HepG2 (cell line): ENCODE data around the gene FRMD4A. TPM values are rescaled to one million over a fixed set of nuclear protein-coding genes. Genes with fewer than 3 reads are reported as not detected.
A peak's percentile ranks its signal among the peaks of the same experiment; 100 is the strongest.

Experiments
- KDM4B ChIP-seq: sonication (generic); formaldehyde crosslinking; IDR thresholded peaks from 2 replicates; pipeline ENCODE4 v1.4.0; 2020; ENCODE audit warnings: missing genetic modification reagents
- KLF9 ChIP-seq: IDR thresholded peaks from 2 replicates; pipeline ENCODE4 v1.6.1; 2016; ENCODE audit warnings: low read depth
- MTA1 ChIP-seq: sonication (generic); formaldehyde crosslinking; IDR thresholded peaks from 2 replicates; pipeline ENCODE4 v1.4.0; 2020; ENCODE audit warnings: missing genetic modification reagents, mild to moderate bottlenecking, borderline replicate concordance
- NFYC ChIP-seq: IDR thresholded peaks from 2 replicates; pipeline ENCODE4 v1.6.1; 2016; ENCODE audit warnings: missing genetic modification reagents, missing compliant biosample characterization
- PPARG ChIP-seq: conservative IDR thresholded peaks from 2 replicates; pipeline ENCODE4 v1.6.1; 2016; ENCODE audit warnings: missing biosample characterization, missing genetic modification reagents
- SIN3B ChIP-seq: fragments of 150-350 bp; IDR thresholded peaks from 2 replicates; pipeline ENCODE4 v1.6.1; 2014; ENCODE audit warnings: low read length
- U2AF2 ChIP-seq: fragments of 200-400 bp; formaldehyde crosslinking; IDR thresholded peaks from 2 replicates; pipeline ENCODE4 v1.6.1; 2017; ENCODE audit warnings: low read depth, mild to moderate bottlenecking, low read length
- ZIK1 ChIP-seq: sonication (generic); formaldehyde crosslinking; IDR thresholded peaks from 2 replicates; pipeline ENCODE4 v1.5.0; 2020; ENCODE audit warnings: mild to moderate bottlenecking, low read depth, missing genetic modification reagents, borderline replicate concordance
- ZNF263 ChIP-seq: sonication (generic); formaldehyde crosslinking; IDR thresholded peaks from 2 replicates; pipeline ENCODE4 v1.4.0; 2020; ENCODE audit warnings: missing genetic modification reagents
- ZNF335 ChIP-seq: sonication (generic); formaldehyde crosslinking; IDR thresholded peaks from 2 replicates; pipeline ENCODE4 v1.4.0; 2020; ENCODE audit warnings: missing genetic modification reagents
- ZNF34 ChIP-seq: sonication (generic); formaldehyde crosslinking; IDR thresholded peaks from 2 replicates; pipeline ENCODE4 v1.4.0; 2020; ENCODE audit warnings: mild to moderate bottlenecking, missing genetic modification reagents, borderline replicate concordance
- ZNF367 ChIP-seq: sonication (generic); formaldehyde crosslinking; IDR thresholded peaks from 2 replicates; pipeline ENCODE4 v1.4.0; 2020; ENCODE audit warnings: missing genetic modification reagents, borderline replicate concordance
- ZNF430 ChIP-seq: sonication (generic); formaldehyde crosslinking; IDR thresholded peaks from 2 replicates; pipeline ENCODE4 v1.9.0; 2021; ENCODE audit warnings: mild to moderate bottlenecking, missing genetic modification reagents
- ZSCAN12 ChIP-seq: sonication (generic); formaldehyde crosslinking; IDR thresholded peaks from 2 replicates; pipeline ENCODE4 v1.9.0; 2021; ENCODE audit warnings: mild to moderate bottlenecking, missing genetic modification reagents
- polyA plus RNA-seq, 8 experiments: library from polyadenylated mRNA; depleted of rRNA in 3 of 8; stranded (reverse) in 7 of 8; unstranded in 1 of 8; fragments of >200 nt; fragmentation: Illumina TruSeq in 4 of 8; extraction: Trizol in 4 of 8; gene quantifications; 2 replicates each; pipeline versions ENCODE4 v1.2.1 to v1.2.3, GENCODE V29; 2011 to 2016; ENCODE audit warnings: low read depth in 4 of 8, missing spikeins in 1 of 8, mixed read lengths in 1 of 8; ENCODE audit not compliant: insufficient read depth in 1 of 8
- total RNA-seq, 5 experiments: library from RNA; depleted of rRNA; stranded (reverse); fragments of >200 nt; fragmentation: Illumina TruSeq; extraction: Trizol; gene quantifications; 2 replicates each; pipeline ENCODE4 v1.2.3, GENCODE V29; 2016; ENCODE audit warnings: low read depth in 1 of 5
- TF ChIP-seq, protein P1 (sequence below): sonication (generic); formaldehyde crosslinking; IDR thresholded peaks from 2 replicates; pipeline ENCODE4 v1.8.0; 2022; ENCODE audit warnings: low read depth, missing genetic modification reagents
- TF ChIP-seq, protein P2 (sequence below): IDR thresholded peaks from 2 replicates; pipeline ENCODE4 v1.6.1; 2018; ENCODE audit warnings: missing genetic modification reagents, mild to moderate bottlenecking, missing compliant biosample characterization
- TF ChIP-seq, protein P3 (sequence below): sonication (generic); formaldehyde crosslinking; IDR thresholded peaks from 2 replicates; pipeline ENCODE4 v1.4.0; 2020; ENCODE audit warnings: missing genetic modification reagents, borderline replicate concordance
- TF ChIP-seq, protein P4 (sequence below): sonication (generic); formaldehyde crosslinking; IDR thresholded peaks from 2 replicates; pipeline ENCODE4 v1.4.0; 2020; ENCODE audit warnings: missing genetic modification reagents, borderline replicate concordance

FRMD4A gene
- total and polyA plus RNA-seq, 2 of the 13 experiments (the other 11 are each of a cell fraction or from before 2014, with no cell fraction given), result 0.09 to 0.26 TPM

DNA sequence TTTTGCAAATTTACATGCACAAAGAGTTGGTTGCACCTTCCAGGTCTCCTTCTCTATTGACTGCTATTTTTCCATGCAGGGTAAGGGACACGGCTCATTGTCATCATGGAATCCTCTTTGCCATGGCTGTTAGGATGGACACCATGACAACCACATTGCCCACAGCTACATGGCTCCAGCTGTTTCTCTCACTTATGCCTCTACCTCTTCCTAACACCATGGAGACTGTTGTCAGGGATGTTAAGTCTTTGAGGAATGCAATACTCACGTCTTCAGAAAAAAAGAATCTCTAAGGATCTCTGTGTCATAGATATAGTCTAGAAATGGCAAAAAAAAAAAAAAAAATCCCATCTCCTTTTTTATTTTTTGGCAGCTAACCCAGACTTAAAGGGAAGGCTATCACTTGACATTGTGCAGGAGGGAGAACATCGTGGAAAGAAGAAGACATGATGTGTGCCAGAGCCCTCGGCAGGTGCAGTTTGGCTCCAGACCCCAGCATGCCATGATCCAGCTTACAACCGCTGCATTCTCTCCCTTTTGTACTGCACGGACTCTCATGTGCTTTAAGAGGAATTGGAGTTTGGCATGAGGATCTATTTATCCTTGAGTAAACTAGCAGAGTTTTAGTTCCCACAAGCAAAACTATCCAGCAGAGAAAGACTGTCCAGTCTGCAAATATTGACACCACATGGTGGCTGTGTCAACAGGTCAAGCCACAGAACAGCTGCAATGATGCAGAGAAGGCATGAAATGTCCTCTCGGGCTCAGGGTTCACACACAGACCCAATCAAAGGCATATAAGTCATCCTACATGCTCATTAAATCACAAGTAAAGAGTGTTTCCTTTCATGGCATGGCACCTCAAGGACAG is 70.8 kb downstream of the FRMD4A start (continued):
- TF ChIP-seq, protein P1, sequence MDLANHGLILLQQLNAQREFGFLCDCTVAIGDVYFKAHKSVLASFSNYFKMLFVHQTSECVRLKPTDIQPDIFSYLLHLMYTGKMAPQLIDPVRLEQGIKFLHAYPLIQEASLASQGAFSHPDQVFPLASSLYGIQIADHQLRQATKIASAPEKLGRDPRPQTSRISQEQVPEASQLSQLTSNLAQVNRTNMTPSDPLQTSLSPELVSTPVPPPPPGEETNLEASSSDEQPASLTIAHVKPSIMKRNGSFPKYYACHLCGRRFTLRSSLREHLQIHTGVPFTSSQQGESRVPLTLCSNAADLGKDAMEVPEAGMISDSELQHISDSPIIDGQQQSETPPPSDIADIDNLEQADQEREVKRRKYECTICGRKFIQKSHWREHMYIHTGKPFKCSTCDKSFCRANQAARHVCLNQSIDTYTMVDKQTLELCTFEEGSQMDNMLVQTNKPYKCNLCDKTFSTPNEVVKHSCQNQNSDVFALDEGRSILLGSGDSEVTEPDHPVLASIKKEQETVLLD (CRISPR knock-in tag), result no peak
- TF ChIP-seq KDM4B (CRISPR knock-in tag) (0 out of 2 replicates have a peak, but pooled peaks have one; percentile 50), ZNF430 (no peak), ZIK1 (CRISPR knock-in tag) (no peak), ZNF34 (CRISPR knock-in tag) (no peak), ZNF367 (CRISPR knock-in tag) (no peak), MTA1 (no peak), ZSCAN12 (CRISPR knock-in tag) (no peak), ZNF263 (no peak), PPARG (peak; percentile 51; the same call in 1 of the 2 replicates), KLF9 (CRISPR knock-in tag) (no peak), SIN3B (no peak), ZNF335 (CRISPR knock-in tag) (no peak), NFYC (CRISPR knock-in tag) (no peak), U2AF2 (no peak)
- TF ChIP-seq, protein P2, sequence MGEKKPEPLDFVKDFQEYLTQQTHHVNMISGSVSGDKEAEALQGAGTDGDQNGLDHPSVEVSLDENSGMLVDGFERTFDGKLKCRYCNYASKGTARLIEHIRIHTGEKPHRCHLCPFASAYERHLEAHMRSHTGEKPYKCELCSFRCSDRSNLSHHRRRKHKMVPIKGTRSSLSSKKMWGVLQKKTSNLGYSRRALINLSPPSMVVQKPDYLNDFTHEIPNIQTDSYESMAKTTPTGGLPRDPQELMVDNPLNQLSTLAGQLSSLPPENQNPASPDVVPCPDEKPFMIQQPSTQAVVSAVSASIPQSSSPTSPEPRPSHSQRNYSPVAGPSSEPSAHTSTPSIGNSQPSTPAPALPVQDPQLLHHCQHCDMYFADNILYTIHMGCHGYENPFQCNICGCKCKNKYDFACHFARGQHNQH (CRISPR knock-in tag), result peak; percentile 70
- TF ChIP-seq, protein P3, sequence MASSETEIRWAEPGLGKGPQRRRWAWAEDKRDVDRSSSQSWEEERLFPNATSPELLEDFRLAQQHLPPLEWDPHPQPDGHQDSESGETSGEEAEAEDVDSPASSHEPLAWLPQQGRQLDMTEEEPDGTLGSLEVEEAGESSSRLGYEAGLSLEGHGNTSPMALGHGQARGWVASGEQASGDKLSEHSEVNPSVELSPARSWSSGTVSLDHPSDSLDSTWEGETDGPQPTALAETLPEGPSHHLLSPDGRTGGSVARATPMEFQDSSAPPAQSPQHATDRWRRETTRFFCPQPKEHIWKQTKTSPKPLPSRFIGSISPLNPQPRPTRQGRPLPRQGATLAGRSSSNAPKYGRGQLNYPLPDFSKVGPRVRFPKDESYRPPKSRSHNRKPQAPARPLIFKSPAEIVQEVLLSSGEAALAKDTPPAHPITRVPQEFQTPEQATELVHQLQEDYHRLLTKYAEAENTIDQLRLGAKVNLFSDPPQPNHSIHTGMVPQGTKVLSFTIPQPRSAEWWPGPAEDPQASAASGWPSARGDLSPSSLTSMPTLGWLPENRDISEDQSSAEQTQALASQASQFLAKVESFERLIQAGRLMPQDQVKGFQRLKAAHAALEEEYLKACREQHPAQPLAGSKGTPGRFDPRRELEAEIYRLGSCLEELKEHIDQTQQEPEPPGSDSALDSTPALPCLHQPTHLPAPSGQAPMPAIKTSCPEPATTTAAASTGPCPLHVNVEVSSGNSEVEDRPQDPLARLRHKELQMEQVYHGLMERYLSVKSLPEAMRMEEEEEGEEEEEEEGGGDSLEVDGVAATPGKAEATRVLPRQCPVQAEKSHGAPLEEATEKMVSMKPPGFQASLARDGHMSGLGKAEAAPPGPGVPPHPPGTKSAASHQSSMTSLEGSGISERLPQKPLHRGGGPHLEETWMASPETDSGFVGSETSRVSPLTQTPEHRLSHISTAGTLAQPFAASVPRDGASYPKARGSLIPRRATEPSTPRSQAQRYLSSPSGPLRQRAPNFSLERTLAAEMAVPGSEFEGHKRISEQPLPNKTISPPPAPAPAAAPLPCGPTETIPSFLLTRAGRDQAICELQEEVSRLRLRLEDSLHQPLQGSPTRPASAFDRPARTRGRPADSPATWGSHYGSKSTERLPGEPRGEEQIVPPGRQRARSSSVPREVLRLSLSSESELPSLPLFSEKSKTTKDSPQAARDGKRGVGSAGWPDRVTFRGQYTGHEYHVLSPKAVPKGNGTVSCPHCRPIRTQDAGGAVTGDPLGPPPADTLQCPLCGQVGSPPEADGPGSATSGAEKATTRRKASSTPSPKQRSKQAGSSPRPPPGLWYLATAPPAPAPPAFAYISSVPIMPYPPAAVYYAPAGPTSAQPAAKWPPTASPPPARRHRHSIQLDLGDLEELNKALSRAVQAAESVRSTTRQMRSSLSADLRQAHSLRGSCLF (CRISPR knock-in tag), result no peak
- TF ChIP-seq, protein P4, sequence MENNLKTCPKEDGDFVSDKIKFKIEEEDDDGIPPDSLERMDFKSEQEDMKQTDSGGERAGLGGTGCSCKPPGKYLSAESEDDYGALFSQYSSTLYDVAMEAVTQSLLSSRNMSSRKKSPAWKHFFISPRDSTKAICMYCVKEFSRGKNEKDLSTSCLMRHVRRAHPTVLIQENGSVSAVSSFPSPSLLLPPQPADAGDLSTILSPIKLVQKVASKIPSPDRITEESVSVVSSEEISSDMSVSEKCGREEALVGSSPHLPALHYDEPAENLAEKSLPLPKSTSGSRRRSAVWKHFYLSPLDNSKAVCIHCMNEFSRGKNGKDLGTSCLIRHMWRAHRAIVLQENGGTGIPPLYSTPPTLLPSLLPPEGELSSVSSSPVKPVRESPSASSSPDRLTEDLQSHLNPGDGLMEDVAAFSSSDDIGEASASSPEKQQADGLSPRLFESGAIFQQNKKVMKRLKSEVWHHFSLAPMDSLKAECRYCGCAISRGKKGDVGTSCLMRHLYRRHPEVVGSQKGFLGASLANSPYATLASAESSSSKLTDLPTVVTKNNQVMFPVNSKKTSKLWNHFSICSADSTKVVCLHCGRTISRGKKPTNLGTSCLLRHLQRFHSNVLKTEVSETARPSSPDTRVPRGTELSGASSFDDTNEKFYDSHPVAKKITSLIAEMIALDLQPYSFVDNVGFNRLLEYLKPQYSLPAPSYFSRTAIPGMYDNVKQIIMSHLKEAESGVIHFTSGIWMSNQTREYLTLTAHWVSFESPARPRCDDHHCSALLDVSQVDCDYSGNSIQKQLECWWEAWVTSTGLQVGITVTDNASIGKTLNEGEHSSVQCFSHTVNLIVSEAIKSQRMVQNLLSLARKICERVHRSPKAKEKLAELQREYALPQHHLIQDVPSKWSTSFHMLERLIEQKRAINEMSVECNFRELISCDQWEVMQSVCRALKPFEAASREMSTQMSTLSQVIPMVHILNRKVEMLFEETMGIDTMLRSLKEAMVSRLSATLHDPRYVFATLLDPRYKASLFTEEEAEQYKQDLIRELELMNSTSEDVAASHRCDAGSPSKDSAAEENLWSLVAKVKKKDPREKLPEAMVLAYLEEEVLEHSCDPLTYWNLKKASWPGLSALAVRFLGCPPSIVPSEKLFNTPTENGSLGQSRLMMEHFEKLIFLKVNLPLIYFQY (CRISPR knock-in tag), result peak; percentile 56; the same call in 1 of the 2 replicates
